B cell (primary cell): ENCODE measurements around the gene OPN1MW3. TPM values are rescaled to one million over a fixed set of nuclear protein-coding genes. Genes with fewer than 3 reads are reported as not detected.

ENCODE experiments used
- ATAC-seq: fragments of 200-7000 bp; cut with Tn5 transposase; one replicate; pipeline ENCODE4 v1.10.0; 2021; ENCODE audit warnings: low read depth, mild to moderate bottlenecking, moderate number of reproducible peaks, moderate library complexity
- CTCF ChIA-PET: fragments of 350-600 bp; sonication (Branson Sonifier 250); formaldehyde crosslinking; loops from one replicate; lab custom pipeline; 2021; ENCODE audit warnings: antibody characterized with exemption, inconsistent platforms; lab: Charles Lee
- POLR2A ChIA-PET: fragments of 350-600 bp; sonication (Branson Sonifier 250); formaldehyde crosslinking; loops from one replicate; lab custom pipeline; 2021; ENCODE audit warnings: antibody characterized with exemption; lab: Charles Lee
- DNase-seq: peaks from one replicate; pipeline ENCODE4 v3.0.0; 2013
- H2AFZ ChIP-seq: 2 replicates; pipeline ENCODE4 v1.6.1; 2012; ENCODE audit warnings: mild to moderate bottlenecking, low read depth, low read length; ENCODE audit not compliant: insufficient read depth, poor library complexity, severe bottlenecking
- H3K27ac ChIP-seq, 2 donors: 1 replicate in 1 of 2; 2 replicates in 1 of 2; pipeline ENCODE4 v1.5.1; 2012 to 2013; ENCODE audit warnings: low read length in 2 of 2, mild to moderate bottlenecking in 2 of 2, moderate library complexity in 1 of 2
- H3K27me3 ChIP-seq, 4 experiments: fragments of 200-600 bp in 1 of 4; sonication (generic) in 1 of 4; replicated peaks in 1 of 4; 1 replicate in 2 of 4; 2 replicates in 2 of 4; pipeline versions ENCODE4 v1.6.1 to v1.7.0; 2013 to 2016; ENCODE audit warnings: low read length in 3 of 4, mild to moderate bottlenecking in 2 of 4, mixed read lengths in 1 of 4, moderate library complexity in 1 of 4; ENCODE audit not compliant: insufficient read depth in 4 of 4, control insufficient read depth in 3 of 4; ENCODE audit errors: control extremely low read depth in 1 of 4
- H3K36me3 ChIP-seq, 2 experiments: replicated peaks in 1 of 2; 1 replicate in 1 of 2; 2 replicates in 1 of 2; pipeline versions ENCODE4 v1.6.1 to v1.7.1; 2013; ENCODE audit warnings: low read length in 1 of 2; ENCODE audit not compliant: insufficient read depth in 2 of 2, control insufficient read depth in 1 of 2; ENCODE audit errors: control extremely low read depth in 1 of 2, extremely low read depth in 1 of 2
- H3K4me1 ChIP-seq, 2 donors: fragments of 200-600 bp in 1 of 2; sonication (generic) in 1 of 2; 1 replicate in 1 of 2; 2 replicates in 1 of 2; pipeline versions ENCODE4 v1.5.1 to v1.6.1; 2013 to 2017; ENCODE audit warnings: low read length in 2 of 2; ENCODE audit not compliant: control insufficient read depth in 2 of 2, insufficient read depth in 2 of 2
- H3K4me2 ChIP-seq: replicated peaks from 2 replicates; pipeline ENCODE3; 2012; ENCODE audit warnings: mild to moderate bottlenecking, low read depth, low read length; ENCODE audit not compliant: poor library complexity, severe bottlenecking
- H3K4me3 ChIP-seq, 5 experiments: fragments of 200-600 bp in 1 of 5; sonication (generic) in 1 of 5; 1 replicate in 3 of 5; 2 replicates in 2 of 5; pipeline versions ENCODE4 v1.5.1 to v1.7.0; 2011 to 2016; ENCODE audit warnings: low read length in 4 of 5, mild to moderate bottlenecking in 4 of 5, low read depth in 2 of 5, control low read depth in 1 of 5, moderate library complexity in 1 of 5; ENCODE audit not compliant: insufficient read depth in 1 of 5; ENCODE audit errors: control extremely low read depth in 1 of 5, extremely low read depth in 1 of 5
- H3K79me2 ChIP-seq: fragments of 200-600 bp; sonication (generic); one replicate; pipeline ENCODE4 v1.6.0; 2016; ENCODE audit warnings: low read length; ENCODE audit not compliant: control insufficient read depth, insufficient read depth
- H3K9ac ChIP-seq: fragments of 200-600 bp; sonication (generic); 2 replicates; pipeline ENCODE4 v1.6.1; 2017; ENCODE audit warnings: mild to moderate bottlenecking, low read length, moderate library complexity
- H3K9me3 ChIP-seq, 3 donors: one replicate each; pipeline versions ENCODE4 v1.6.1 to v1.7.1; 2013; ENCODE audit warnings: low read length in 2 of 3; ENCODE audit not compliant: control insufficient read depth in 2 of 3, insufficient read depth in 1 of 3; ENCODE audit errors: control extremely low read depth in 1 of 3
- H4K20me1 ChIP-seq: 2 replicates; pipeline ENCODE4 v1.6.0; 2012; ENCODE audit warnings: mild to moderate bottlenecking, low read length; ENCODE audit not compliant: insufficient read depth, control insufficient read depth, poor library complexity, severe bottlenecking
- H3K27ac Mint-ChIP-seq: one replicate; pipeline ENCODE4 v1.8.0; 2021; ENCODE audit warnings: mixed read lengths
- H3K27me3 Mint-ChIP-seq: one replicate; pipeline ENCODE4 v1.8.0; 2021; ENCODE audit warnings: mixed read lengths
- H3K4me1 Mint-ChIP-seq: one replicate; pipeline ENCODE4 v1.8.0; 2021; ENCODE audit warnings: mixed read lengths
- H3K4me3 Mint-ChIP-seq: one replicate; pipeline ENCODE4 v1.8.0; 2021; ENCODE audit warnings: mixed read lengths
- H3K9me3 Mint-ChIP-seq: one replicate; pipeline ENCODE4 v1.8.0; 2022; ENCODE audit warnings: mixed read lengths; ENCODE audit not compliant: insufficient read depth
- EZH2 ChIP-seq: IDR thresholded peaks from 2 replicates; pipeline ENCODE4 v1.6.1; 2012; ENCODE audit warnings: borderline replicate concordance, low read depth, mild to moderate bottlenecking, moderate library complexity, low read length; ENCODE audit not compliant: insufficient read depth, poor library complexity, severe bottlenecking
- WGBS: methylation state at CpG from one replicate; pipeline ENCODE4 v1.1.5; 2013; ENCODE audit warnings: missing lambda C conversion rate; ENCODE audit not compliant: insufficient coverage; 5-methylcytosine and 5-hydroxymethylcytosine counted together
- intact Hi-C: fragments of 100-400 bp; cut with micrococcal nuclease; formaldehyde crosslinking; loops from one replicate; pipeline ENCODE4 v1.10.0; 2022
- polyA plus RNA-seq: library from polyadenylated mRNA; depleted of rRNA; stranded (reverse); fragments of >200 nt; gene quantifications from 2 replicates; pipeline ENCODE4 v1.2.3, GENCODE V29; 2012
- total RNA-seq, 2 donors: library from RNA; stranded (reverse); fragments of 120-200 nt in 1 of 2; gene quantifications; 1 replicate in 1 of 2; 2 replicates in 1 of 2; pipeline versions ENCODE4 v1.2.3 to v1.2.4, GENCODE V29; 2013 to 2022
- TF ChIP-seq, protein P1 (sequence below): fragments of 200-600 bp; IDR thresholded peaks from one replicate; pipeline ENCODE4 v1.8.0; 2022; ENCODE audit warnings: antibody characterized with exemption, mild to moderate bottlenecking

OPN1MW3 gene
- total and polyA plus RNA-seq, 2 donors (not counting 1 experiment from before 2014, with no cell fraction given) = not detected

DNA sequence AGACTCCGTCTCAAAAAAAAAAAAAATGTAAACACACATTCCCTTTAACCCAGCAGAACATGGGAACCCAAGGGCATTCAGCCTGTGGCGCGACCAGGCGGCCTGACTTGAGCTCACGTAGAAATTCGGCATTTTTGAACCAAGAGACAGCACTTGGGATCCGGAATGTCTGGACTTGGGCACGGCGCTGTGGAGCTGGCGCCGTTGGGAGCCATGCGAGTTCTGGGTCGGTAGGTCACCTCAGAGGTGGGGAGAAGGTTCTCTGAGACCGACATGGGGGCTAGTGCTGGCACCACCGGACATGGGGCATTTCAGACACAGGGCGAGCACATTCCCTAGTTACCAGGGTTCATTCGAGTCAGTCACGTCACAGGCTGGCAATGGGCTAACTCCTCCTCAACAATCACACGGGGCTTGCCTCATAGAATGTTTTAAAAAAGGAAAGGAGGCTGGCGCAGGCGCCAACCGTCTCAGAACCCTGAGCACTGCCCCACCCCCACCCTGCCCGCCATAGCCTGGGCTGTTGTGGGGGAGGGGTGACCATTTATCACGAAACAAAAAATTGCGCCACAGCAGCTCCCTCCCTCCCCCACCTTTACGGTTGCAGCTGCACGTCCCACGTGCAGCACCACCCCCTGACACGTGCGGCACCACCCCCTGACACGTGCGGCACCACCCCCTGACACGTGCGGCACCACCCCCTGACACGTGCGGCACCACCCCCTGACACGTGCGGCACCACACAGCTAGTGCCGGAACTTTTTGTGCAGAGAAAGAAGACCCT is 37.6 kb downstream of the OPN1MW3 start, which contains the start of gene TEX28:
Gene TEX28, minus strand, starts transcription at position 334 of the 784 bp plus-strand sequence. CDS start 3,007 bp downstream, outside the sequence.
- Mint-ChIP-seq H3K4me3 (no peak within 1 kb of the TSS), H3K4me1 (peaks cover 17% of the 10 kb centered on the region), H3K27me3 (no peaks in the 10 kb centered on the region), H3K9me3 (no peaks in the 10 kb centered on the region), H3K27ac (no peak within 1 kb of the TSS)
- H3K79me2 ChIP-seq = no peaks in the 10 kb centered on the region
- ATAC-seq (no peak), DNase-seq (no peak)
- H3K27me3 ChIP-seq = no peaks in the 10 kb centered on the region
- ChIA-PET CTCF (interaction anchor here (1.7 kb wide), 1 partner anchor 13 kb away, joined by 6 read pairs; no protein-coding TSS in a partner anchor), POLR2A (no interaction called here)
- 100% methylated on average over 5 of the region's 39 CpGs for WGBS
- peaks cover 9 to 15% of the 10 kb centered on the region in 2 donors for H3K4me1 ChIP-seq
- TF ChIP-seq, protein P1, sequence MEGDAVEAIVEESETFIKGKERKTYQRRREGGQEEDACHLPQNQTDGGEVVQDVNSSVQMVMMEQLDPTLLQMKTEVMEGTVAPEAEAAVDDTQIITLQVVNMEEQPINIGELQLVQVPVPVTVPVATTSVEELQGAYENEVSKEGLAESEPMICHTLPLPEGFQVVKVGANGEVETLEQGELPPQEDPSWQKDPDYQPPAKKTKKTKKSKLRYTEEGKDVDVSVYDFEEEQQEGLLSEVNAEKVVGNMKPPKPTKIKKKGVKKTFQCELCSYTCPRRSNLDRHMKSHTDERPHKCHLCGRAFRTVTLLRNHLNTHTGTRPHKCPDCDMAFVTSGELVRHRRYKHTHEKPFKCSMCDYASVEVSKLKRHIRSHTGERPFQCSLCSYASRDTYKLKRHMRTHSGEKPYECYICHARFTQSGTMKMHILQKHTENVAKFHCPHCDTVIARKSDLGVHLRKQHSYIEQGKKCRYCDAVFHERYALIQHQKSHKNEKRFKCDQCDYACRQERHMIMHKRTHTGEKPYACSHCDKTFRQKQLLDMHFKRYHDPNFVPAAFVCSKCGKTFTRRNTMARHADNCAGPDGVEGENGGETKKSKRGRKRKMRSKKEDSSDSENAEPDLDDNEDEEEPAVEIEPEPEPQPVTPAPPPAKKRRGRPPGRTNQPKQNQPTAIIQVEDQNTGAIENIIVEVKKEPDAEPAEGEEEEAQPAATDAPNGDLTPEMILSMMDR = no peak
- TF ChIP-seq EZH2 = no peak
- H3K27ac ChIP-seq = no peak within 1 kb of the TSS
- no peak within 1 kb of the TSS for H2AFZ ChIP-seq
- H3K4me2 ChIP-seq = no peak within 1 kb of the TSS
- no peak within 1 kb of the TSS for H3K4me3 ChIP-seq
- no peak within 1 kb of the TSS for H3K9ac ChIP-seq
- H3K36me3 ChIP-seq = no peaks in the 10 kb centered on the region
- H4K20me1 ChIP-seq = no peaks in the 10 kb centered on the region
- intact Hi-C loops = no loop called here
- H3K9me3 ChIP-seq = no peaks in the 10 kb centered on the region

GRCh38 chrX:154295664-154296310 is 38.4 kb downstream of the OPN1MW3 start, which contains the start of gene TKTL1:
TSS of gene TKTL1 (plus strand) at chrX:154295795. CDS start at chrX:154295860, 65 bp downstream.
- DNase-seq (no peak), ATAC-seq (no peak)
- no peaks in the 10 kb centered on the region for H3K27me3 ChIP-seq
- no peak within 1 kb of the TSS for H3K9ac ChIP-seq
- no peak within 1 kb of the TSS for H3K4me2 ChIP-seq
- H4K20me1 ChIP-seq = no peaks in the 10 kb centered on the region
- Mint-ChIP-seq H3K27ac (no peak within 1 kb of the TSS), H3K9me3 (no peaks in the 10 kb centered on the region), H3K4me1 (peaks cover 19% of the 10 kb centered on the region), H3K27me3 (no peaks in the 10 kb centered on the region), H3K4me3 (no peak within 1 kb of the TSS)
- TF ChIP-seq, protein P1 = no peak
- no peak for TF ChIP-seq EZH2
- no peaks in the 10 kb centered on the region for H3K79me2 ChIP-seq
- intact Hi-C loops = no loop called here
- POLR2A ChIA-PET = no interaction called here
- H3K36me3 ChIP-seq = no peaks in the 10 kb centered on the region
- H3K4me3 ChIP-seq = no peak within 1 kb of the TSS
- no peak within 1 kb of the TSS for H2AFZ ChIP-seq
- CTCF ChIA-PET = no interaction called here
- H3K4me1 ChIP-seq = peaks cover 9 to 15% of the 10 kb centered on the region in 2 donors
- H3K27ac ChIP-seq = no peak within 1 kb of the TSS
- 99% methylated on average over 25 of the region's 37 CpGs for WGBS
- H3K9me3 ChIP-seq = no peaks in the 10 kb centered on the region
